GM19467 (cell line): ENCODE data around the gene ARHGAP24.
"Not testable (repeated sequence)": the region's sequence is repeated elsewhere in the genome, so short reads cannot be mapped to it uniquely, and the experiment has no call there.

Experiments
- ATAC-seq: cut with Tn5 transposase; IDR thresholded peaks from one replicate; pipeline ENCODE4 v1.9.1; 2021; ENCODE audit warnings: mild to moderate bottlenecking, moderate library complexity; ENCODE audit not compliant: unreplicated experiment

Gene ARHGAP24

DNA sequence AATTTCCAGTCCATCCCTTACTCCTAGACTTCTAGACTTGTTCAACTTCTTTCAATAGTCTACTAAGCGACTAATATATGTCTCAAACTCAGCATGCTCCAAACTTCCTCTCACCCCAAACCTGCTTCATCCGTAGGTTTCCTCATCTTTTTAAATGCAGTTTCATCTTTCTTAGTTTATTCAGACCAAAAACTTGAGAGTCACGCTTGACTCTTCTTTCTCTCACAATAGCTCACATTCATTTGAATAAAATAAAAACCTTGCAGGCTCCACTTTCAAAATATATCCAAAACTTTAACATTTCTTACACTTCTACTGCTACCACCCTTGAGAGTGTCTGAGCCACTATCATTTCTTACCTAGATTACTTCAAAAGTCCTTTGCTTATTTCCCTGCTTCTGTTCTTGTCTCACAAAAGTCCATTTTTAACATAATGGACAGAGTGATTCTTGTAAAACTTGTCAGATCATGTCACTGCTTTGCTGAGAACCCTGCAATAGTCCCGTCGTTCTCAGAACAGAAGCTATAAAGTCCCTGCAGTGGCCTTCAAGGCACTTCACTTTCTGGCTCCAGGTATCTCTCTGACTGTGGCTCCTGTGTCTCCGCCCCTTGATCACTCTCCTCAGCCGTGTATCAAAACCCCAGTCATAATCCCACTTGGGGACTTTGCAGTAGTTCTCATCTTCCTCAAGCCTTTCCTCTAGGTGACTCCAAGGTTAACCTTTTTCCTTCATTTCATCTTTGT, 167.6 kb downstream of the ARHGAP24 start:
- no peak for ATAC-seq

DNA sequence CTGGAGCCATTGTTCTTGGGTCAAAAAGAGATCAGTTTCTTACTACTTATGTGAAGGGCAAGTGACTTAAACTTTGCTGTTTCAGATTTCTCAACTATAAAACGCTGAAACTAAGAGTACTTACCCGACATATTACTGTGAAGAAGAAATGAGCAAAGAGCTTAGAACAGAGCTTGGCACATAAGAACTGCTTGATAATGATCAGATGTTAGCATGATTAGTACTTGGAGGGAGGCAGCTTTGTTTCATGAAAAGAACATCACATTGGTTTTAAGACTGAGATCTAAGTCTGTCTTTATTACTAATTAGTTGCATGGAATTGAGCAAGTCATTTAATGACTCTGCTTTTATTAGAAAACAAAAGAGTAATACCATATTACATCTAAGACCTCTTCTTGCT, 169.1 kb downstream of the ARHGAP24 start:
- no peak for ATAC-seq

DNA sequence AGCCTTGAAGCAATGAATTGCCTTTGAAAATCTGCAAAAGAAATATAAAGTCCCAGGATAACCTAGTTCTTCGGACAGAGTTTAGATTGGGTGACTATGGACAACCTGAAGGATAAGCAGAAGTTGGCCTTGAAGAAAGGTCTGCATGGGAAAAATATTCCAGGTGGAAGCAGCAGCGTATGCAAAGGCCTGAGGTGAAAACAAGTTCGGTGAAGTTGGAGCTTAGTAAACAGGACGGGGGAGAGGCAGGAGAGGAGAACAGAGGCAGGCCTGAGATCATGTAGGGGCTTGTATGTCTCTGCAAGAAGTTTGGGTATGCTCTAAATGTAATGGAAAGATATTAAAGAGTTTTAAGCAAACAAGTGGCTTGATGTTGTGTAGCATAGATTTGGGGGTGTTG, 176.0 kb downstream of the ARHGAP24 start:
- no peak for ATAC-seq

DNA sequence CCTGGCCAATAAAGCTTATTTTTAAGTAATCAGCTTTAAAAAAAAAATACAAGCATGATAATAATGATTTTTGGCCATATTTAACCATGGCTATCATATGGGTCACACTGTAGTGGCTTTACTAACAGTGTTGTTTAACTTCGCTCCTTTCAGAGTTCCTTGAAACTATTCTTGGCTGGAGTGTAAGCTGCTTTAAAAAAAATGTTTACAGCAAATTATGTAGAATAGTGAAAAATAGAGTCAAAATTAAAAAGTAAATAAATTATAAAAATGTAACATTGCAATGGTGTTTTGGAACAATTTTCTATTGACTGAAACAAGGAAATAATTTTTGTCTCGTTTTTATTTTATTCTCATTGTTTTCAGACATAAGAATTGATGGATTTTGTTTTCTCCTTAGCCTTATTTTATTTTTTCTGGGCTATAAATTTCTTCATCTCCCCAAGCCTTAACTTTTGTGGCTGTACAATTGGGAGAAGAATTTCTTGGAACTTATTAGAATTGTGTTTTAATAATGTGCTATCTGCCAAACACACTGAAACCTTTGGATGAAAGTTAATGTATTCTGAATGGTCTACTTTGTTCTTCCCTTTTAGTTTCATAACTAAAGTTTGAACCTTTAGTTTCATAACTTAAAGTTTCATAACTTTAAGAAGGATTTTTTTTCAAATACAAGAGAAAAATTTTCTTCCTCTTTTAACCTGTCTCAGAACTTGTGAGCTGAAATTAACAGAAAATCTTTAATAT, 182.0 kb downstream of the ARHGAP24 start:
- ATAC-seq, result no peak

DNA sequence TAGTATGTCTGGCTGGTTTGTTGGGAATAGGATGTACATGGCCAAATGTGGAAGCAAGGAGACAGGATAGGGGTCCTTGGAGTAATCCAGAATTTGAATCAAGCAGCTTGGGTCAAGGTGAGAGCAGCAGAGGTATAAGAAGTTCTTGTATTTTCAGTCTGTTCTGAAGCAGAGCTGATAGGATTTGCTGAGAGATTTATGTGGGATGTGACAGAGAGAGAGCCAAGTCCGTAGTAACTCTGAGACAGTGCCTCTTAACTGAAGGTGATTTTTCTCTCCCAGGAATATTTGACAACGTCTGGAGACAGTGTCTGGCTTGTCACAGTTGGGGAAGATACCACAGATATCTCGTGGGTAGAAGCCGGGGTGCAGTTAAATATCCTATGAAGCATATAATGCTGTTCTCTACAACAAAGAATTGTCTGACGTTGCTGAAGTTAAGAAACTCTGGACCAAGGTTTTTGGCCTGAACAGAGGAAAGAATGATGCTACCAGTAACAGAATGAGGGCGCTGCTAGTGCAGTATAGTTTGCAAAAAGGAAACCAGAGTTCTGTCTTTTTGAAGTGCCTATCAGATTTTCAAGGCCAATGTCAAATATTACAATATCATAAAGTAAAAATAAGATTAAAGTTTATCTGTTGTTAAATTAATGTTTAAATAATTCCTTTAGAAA, 184.0 kb downstream of the ARHGAP24 start:
- no peak for ATAC-seq

DNA sequence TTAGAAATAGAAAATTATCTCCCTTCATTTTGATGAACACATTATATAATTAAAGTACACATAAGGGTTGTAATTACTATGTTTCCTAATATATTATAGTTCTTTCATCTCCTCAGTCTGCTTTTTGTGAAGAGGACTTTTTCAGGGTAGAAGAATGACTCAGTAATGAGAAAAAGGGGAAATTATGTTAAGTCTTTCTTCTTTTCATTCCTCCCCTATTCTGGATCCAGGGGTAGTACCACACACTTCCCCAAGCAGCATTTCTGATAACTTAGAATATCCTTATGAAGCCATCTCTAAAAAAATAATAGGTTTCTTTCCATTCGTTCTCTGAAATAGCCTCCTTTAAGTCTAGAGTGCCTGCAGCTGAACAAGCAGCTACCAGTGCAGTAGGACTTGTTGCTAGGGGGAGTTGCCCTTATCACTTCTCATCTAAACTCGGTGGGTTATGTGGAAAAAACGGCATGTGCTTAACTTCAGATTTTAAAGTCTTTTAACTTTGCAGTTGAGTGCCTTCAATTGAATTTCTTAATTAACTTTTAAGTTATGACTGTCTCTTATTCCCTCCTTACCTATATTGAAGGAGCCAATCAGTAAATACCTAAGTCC, 184.8 kb downstream of the ARHGAP24 start:
- ATAC-seq, result no peak

DNA sequence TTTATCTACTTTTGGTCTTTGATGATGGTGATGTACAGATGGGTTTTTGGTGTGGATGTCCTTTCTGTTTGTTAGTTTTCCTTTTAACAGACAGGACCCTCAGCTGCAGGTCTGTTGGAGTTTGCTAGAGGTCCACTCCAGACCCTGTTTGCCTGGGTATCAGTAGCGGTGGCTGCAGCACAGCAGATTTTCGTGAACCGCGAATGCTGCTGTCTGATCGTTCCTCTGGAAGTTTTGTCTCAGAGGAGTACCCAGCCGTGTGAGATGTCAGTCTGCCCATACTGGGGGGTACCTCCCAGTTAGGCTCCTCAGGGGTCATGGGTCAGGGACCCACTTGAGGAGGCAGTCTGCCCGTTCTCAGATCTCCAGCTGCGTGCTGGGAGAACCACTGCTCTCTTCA, 191.7 kb downstream of the ARHGAP24 start:
- not testable (repeated sequence) for ATAC-seq

DNA sequence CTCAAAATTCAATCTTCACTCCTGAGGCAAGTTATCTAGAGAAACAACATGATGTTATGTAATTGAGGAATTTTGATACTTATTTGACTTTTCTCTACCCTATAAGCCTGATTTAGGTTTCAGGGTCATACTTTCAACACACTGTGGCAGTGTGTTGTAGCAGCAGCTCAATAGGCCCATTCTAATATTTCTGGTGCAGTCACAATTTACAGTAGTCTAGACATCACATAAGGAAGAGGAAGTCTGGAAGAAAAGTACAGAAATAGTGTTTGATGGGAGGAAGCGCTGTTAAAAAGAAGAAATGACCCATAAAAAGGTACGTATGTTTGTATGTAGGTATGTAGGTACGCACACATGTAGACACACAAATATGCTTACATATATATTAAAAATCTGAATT, 194.3 kb downstream of the ARHGAP24 start:
- ATAC-seq, result no peak

DNA sequence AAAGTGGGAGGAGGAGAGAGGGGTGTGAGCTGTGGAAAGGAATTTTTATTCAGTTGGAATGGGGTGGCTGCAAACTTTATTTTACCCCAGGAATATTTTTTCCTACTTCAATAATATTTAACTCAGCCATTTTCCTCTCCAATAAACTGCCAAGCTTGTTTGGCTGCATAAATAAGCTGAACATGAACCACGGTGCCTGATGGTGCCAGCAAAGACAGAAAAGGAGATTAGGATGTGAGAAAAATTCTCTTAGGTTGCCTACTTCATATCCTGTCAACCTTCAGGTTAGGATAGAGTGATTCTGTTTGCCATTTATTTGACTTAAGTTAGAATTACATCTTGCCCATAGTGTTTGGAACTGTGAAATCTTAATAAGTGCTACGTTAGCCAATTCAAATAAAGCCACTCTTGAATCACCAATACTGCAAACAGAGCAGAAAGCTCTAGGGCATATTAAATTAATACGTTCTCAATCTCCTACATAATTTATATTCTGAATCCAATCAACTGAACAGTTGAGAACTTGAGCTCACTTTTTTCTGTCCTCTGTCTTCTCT, 195.1 kb downstream of the ARHGAP24 start:
- no peak for ATAC-seq

DNA sequence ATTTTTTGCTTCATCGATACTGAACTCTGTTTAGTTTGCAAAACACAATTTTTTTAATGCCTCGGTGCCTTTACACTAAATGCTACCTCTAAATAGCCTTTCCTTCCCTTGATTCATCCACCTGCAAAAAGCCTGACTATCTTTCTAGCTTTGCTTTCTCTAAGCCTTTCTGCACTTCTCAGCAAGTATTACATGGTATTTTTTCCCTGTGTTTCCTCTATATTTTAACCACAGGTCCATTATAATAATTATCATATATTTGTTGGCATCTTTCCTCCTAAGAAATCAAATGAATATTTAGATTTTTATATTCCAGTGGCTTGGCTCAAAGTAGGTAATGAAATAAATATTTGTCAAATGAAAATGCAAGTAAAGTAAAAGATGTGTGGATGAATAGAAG, 196.2 kb downstream of the ARHGAP24 start:
- ATAC-seq, result no peak

DNA sequence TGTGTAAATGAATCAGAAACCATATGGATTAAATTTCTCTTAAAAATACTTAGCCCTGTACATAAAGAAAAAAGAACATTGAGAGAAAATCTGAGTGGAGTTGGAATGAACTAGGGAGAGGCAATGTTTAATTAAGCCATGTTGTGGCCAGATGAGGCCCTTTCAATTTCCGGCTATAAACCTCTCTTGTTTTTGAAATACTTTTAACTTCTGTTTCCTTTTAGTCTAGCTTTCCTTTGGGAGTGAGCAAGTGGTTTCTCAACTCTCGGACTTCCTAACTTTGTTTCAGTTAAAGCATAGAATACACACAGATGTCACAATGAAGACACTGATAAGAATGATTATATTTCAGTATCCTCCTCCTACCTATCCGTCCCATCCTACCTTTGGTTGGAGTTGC, 197.2 kb downstream of the ARHGAP24 start:
- ATAC-seq, result no peak

DNA sequence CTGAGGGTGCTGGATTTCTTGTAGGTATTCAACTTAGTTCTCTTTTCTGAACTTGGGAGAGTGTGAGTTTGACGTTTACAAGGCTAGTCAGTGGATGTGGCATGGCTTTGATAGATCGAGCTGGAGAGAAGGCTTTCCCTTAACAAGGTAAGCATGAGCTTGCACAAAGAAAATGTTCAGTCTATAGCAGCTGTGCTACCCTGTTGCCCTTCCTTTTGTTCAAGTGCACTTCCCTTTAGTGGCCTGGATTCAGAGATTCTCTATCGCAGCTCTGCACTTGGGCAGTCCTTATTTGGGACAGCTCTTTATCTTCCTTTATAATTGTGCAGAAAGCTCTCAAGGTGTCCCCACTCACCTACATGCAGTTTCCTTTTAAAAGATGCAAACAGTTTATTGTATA, 198.0 kb downstream of the ARHGAP24 start:
- no peak for ATAC-seq

DNA sequence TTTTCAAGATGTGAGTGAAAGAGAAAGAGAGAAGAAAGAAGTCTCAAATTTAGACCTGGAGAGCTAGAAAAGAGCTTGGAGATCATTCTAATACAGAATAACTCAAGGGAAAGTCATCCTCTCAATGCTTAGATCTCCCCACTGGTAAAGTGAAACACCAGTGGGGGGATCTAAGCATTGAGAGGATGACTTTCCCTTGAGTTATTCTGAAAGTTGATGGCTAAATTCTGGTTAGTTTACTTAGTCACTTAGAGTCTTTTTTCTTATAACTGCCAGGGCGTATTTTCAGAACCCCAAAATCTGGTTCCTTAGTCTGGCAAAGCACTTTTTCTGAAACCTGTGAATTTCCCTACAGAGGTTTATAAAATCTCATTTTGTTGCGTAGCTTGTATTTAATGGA, 198.6 kb downstream of the ARHGAP24 start:
- no peak for ATAC-seq

DNA sequence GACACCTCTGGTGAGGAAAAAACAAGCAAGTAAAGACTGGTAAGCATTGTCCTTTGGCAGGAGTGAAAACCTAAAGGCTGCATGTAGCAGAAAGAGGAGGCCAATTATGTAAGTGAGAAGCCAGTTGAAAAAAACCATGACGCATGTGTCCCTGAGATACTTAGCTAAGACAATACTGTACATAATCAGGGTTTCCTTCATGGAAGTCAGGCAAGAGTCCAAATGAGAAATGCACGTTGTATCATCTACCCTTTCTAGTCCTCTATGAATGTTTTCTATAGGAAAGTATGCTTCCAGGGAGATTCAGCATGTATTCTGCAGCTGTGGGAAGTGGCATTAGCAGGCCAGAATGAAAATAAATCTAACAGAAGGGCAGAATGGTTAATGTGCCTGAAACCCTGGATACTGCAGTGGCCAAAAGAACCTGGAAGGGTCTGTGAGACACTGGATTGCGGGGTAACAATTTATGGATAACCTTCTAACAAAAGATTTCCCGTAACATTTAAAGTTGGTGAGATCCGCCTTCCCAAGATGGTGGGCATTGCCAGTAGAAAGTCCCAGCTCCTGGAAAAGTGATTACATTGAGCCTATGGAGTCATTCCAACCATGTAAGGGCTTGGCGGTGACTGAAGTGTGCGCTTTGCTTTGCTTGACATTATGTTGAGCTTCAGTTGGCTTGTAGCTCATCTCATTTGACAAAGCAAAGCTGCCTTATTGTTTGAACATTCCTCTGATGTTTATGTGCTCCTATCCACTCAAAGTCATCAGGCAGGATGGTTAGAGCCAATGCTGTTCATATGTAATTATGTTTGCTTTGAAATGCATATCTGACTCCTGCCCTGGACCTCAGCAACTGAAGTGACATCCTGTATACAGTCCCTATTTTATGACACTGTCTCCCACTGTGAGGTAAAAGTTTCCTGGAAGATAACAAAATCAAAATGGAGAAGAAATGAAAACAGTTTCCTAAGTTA, 200.4 kb downstream of the ARHGAP24 start:
- no peak for ATAC-seq

DNA sequence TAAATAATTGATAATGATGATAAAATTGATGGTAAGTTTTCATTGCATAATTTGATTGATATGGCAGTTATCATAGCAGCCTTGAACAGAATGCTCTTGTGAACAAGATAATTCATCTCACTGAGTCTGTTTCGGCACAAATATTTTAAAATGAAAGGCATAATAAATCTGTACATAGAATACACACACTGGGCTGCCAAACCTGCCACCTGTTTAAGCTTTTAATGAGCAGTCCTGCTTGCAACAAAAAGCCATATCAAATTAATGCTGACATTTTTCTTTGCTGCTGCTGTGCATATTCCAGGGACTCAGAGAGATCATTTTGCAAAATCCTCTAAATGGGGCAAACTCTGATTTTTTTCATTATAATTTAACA, 201.1 kb downstream of the ARHGAP24 start:
- no peak for ATAC-seq

DNA sequence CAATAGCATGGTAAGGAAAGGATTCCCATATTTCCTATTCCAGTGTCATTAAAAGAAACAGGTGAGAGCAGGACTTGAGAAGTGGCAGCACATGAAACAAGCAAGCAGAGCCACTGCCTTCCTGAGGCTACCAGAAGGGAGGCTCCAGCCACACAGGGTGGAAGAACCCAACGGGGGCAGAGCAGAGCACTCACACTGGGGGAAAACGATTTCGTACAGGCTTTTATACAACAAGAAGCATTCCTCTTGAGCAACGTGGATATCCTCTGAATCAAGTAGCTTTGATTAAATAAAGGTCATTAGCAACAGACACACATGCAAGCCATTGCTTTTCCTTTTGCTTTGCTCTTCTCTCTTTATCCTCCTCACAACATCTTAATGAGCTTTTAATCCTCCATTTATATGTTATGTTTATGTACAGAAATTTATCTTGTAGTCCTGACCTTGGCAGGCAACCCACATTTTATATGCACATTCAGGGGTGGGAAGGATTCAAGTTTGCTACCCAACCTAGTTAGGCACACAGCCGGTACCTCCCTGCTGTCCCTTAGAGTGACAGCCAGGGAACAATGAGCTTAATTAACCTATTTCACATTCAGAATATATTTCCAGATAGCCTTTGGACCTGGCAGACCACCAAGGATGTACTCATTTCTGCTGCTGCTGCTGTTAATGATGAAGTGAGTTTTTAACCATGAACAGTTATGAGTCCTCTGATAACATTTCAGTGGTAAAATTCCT, 202.1 kb downstream of the ARHGAP24 start:
- ATAC-seq, result no peak

DNA sequence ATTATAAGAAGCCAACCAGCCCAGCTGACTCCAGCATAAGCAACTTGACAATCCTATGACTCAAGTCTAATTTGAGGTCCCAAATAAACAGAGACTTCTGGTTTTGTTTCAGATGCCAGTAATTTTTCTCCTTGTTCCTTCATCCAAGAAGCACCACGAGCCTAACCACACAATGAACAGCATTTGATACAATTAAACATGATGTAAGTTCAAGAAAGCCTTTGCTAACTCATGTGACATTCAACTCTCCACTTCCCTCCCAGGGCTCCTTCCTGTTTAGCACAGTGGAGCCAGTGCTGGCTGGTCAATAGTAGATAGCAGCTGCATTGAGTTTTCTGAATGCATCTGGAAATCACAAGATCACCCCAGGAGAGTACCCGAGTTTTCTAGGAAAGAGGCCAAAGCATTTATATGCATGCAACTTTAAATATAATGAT, 206.3 kb downstream of the ARHGAP24 start:
- ATAC-seq, result no peak

DNA sequence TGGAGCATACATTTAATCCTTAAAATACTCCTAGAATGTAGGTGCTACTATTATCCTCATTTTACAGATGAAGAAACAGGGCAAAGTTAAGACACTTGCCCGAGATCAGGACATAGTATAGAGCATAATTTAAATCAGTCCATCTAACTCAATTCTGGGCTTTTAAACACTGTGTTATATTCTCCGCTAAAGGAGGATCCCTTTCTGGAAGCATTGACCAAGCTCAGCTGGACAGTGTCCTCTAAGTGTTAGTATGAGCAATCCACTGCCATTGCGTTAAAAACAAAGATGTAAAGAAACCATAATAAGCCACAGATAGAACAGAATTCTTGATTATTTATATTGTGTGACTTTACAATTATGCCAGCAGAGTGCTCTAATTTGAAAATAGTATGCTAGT, 207.0 kb downstream of the ARHGAP24 start:
- no peak for ATAC-seq

DNA sequence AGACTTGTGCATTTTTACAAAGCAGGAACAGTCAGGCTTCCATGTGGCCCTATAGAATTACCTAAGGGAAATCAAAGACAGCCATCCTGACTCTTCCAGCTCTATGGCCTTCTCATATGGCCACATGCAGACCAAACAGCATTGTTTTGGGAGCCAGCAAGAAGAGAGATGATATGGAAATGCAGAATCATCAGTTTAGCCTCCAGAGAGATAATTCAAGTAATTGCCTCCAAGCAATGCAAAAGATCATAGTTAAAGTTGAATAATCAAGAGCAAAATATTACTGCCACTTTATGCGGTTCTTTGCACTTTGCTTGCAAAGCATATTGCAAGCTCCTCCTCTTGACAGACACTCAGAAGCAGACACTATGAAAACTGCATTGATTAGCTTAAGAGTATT, 207.4 kb downstream of the ARHGAP24 start:
- no peak for ATAC-seq
